Activated naive CD8-positive, alpha-beta T cell treated with anti-CD3 and anti-CD28 coated beads, Interleukin-2, amount 50 U/mL, for 24 hours (primary cell): ENCODE results near the gene PYCR2.
A peak's percentile ranks its signal among the peaks of the same experiment; 100 is the strongest.
"Not testable (repeated sequence)": the region's sequence is repeated elsewhere in the genome, so short reads cannot be mapped to it uniquely, and the experiment has no call there.

ENCODE experiments used
- ATAC-seq: fragments of 150-1000 bp; cut with Tn5 transposase; one replicate; pipeline ENCODE4 v1.10.0; 2021
- DNase-seq: peaks from one replicate; pipeline ENCODE4 v3.0.0; 2021
- H3K27ac Mint-ChIP-seq: one replicate; pipeline ENCODE4 v1.8.0; 2021; ENCODE audit warnings: mild to moderate bottlenecking, mixed read lengths
- H3K27me3 Mint-ChIP-seq: one replicate; pipeline ENCODE4 v1.8.0; 2021; ENCODE audit warnings: mixed read lengths
- H3K36me3 Mint-ChIP-seq: one replicate; pipeline ENCODE4 v1.8.0; 2021; ENCODE audit warnings: low read depth, mixed read lengths
- H3K4me1 Mint-ChIP-seq: one replicate; pipeline ENCODE4 v1.8.0; 2021; ENCODE audit warnings: mixed read lengths
- H3K4me3 Mint-ChIP-seq: one replicate; pipeline ENCODE4 v1.8.0; 2021; ENCODE audit warnings: mild to moderate bottlenecking, moderate library complexity, mixed read lengths
- H3K9me3 Mint-ChIP-seq: one replicate; pipeline ENCODE4 v1.8.0; 2021; ENCODE audit warnings: mixed read lengths

PYCR2 gene

DNA sequence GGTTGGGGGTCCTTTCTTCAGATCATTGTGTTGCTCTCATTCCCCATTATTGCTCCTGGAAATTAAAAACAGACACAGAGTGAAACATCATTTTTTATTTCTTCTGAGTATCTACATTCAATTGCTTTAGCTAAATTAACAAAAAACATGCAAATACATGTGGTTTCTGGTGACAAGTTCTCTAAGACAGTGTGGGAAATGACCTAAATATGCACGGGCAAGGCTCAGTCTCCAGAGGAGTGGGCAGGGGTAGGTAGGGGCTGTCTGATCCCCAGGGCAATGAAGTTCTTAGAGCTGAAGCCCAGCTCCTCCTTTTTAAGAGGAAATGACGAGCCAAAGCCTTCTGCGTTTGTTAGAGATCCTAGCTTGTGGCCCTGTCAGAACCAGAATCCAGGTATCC is 12.5 kb upstream of the PYCR2 start:
- Mint-ChIP-seq H3K9me3 (no peaks in the 10 kb centered on the region), H3K36me3 (no peaks in the 10 kb centered on the region), H3K27me3 (no peaks in the 10 kb centered on the region), H3K27ac (no peak overlapping the region), H3K4me3 (no peak overlapping the region), H3K4me1 (no peaks in the 10 kb centered on the region)
- DNase-seq (no peak), ATAC-seq (no peak)

DNA sequence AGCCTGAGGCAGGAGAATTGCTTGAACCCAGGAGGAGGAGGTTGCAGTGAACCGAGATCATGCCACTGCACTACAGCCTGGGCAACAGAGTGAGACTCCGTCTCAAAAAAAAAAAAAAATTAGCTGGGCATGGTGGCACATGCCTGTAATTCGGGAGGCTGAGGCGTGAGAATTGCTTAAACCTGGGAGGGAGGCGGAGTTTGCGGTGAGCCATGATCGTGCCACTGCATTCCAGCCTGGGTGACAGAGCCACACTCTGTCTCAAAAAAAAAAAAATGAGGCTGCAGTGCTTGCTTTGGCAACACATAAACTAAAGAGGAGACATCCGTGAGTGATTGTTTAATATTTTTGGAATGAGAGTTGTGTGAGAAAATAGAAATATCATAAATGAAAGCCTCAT is 12.0 kb upstream of the PYCR2 start:
- H3K9me3 Mint-ChIP-seq, ATAC-seq, H3K36me3 Mint-ChIP-seq, DNase-seq, H3K4me3 Mint-ChIP-seq, H3K27ac Mint-ChIP-seq, H3K4me1 Mint-ChIP-seq, H3K27me3 Mint-ChIP-seq: not testable (repeated sequence)

GRCh38 chr1:225934711-225935110 is 10.7 kb upstream of the PYCR2 start:
- H3K4me3 Mint-ChIP-seq, result no peak overlapping the region
- ATAC-seq (no peak), DNase-seq (no peak)
- H3K27me3 Mint-ChIP-seq, result no peaks in the 10 kb centered on the region
- H3K36me3 Mint-ChIP-seq, result no peaks in the 10 kb centered on the region
- H3K4me1 Mint-ChIP-seq, result no peaks in the 10 kb centered on the region
- no peaks in the 10 kb centered on the region for H3K9me3 Mint-ChIP-seq
- H3K27ac Mint-ChIP-seq, result no peak overlapping the region

DNA sequence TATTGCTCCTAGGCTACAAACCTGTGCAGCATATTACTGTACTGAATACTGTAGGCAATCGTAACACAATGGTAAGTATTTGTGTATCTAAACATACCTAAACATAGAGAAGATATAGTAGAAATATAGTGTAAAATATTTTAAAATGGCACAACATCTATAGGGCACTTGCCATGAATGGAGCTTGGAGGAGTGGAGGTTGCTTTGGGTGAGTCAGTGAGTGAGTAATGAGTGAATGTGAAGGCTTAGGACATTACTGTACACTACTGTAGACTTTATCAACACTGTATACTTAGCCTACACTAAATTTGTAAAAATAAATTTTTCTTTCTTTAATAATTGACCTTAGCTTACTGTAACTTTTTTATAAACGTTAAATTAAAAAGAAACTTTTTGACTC is 9.0 kb upstream of the PYCR2 start:
- Mint-ChIP-seq H3K4me3 (no peak overlapping the region), H3K36me3 (no peaks in the 10 kb centered on the region), H3K27me3 (no peaks in the 10 kb centered on the region), H3K9me3 (no peaks in the 10 kb centered on the region), H3K4me1 (peaks cover 13% of the 10 kb centered on the region), H3K27ac (no peak overlapping the region)
- DNase-seq (no peak), ATAC-seq (no peak)

DNA sequence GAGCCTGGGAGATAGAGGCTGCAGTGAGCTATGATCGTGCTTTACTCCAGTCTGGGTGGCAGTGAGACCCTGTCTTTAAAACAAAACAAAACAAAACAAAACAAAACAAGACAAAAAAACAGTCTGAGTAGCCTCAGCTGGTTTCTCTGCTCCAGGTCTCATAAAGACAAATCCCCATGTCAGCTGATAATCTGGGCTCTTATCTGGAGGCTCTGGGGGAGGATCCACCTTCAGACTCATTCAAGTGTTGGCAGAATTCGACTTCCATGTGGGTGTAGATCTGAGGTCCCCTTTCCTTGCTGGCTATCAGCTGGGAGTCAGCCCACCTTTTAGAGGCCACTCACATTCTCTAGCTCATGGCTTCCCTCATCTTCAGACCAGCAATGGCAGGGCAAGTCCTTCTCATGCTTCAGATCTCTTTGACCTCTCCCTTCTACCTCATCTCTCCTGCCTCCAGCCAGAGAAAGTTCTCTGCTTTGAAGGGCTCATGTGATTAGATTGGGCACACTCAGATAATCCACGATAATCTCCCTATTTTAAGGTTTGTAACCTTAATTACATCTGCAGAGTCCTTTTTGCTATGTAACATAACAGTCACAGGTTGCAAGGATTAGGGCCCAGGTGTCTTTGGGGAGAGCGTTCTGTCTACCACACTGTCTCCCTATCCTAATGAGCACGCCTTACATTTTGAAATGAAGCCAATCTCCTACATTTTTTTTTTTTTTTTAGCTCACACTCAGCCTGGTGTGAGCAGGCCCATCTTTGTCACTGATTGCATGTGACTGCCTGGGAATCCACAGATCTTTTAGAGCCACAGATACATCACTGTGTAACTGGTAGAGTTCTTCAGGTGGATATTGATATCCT is 7.5 kb upstream of the PYCR2 start:
- Mint-ChIP-seq H3K4me1 (peaks cover 19% of the 10 kb centered on the region), H3K4me3 (no peak overlapping the region), H3K36me3 (no peaks in the 10 kb centered on the region), H3K27ac (no peak overlapping the region), H3K9me3 (no peaks in the 10 kb centered on the region), H3K27me3 (no peaks in the 10 kb centered on the region)
- DNase-seq (no peak), ATAC-seq (no peak)

DNA sequence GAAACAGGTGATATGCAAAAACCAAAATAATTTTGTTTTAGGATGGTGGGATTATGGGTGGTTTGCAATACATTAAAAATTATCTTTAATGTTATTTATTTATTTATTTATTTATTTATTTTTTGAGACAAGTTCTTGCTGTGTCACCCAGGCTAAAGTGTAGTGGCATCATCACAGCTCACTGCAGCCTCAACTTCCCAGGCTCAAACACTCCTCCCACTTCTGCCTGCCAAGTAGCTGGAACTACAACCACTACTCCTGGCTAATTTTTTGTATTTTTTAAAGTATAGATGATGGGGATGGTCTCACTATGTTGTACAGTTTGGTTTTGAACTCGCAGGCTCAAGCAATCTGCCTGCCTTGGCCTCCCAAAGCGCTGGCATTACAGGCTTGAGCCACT is 6.5 kb upstream of the PYCR2 start:
- Mint-ChIP-seq H3K27ac (no peak overlapping the region), H3K4me1 (peaks cover 21% of the 10 kb centered on the region), H3K9me3 (no peaks in the 10 kb centered on the region), H3K4me3 (no peak overlapping the region), H3K27me3 (no peaks in the 10 kb centered on the region), H3K36me3 (no peaks in the 10 kb centered on the region)
- ATAC-seq, result no peak
- no peak for DNase-seq

DNA sequence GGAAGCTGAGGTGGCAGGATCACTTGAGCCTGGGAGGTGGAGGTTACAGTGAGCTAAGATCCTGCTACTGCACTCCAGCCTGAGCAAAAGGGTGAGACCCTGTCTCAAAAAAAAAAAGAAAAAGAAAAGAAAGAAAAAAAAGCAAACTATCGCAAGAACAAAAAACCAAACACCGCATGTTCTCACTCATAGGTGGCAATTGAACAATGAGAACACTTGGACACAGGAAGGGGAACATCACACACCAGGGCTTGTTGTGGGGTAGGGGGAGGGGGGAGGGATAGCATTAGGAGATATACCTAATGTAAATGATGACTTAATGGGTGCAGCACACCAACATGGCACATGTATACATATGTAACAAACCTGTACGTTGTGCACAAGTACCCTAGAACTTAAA is 5.4 kb upstream of the PYCR2 start:
- not testable (repeated sequence) for H3K9me3 Mint-ChIP-seq, ATAC-seq, DNase-seq, H3K4me3 Mint-ChIP-seq, H3K36me3 Mint-ChIP-seq, H3K27me3 Mint-ChIP-seq
- peak overlapping the region; percentile 88 for H3K27ac Mint-ChIP-seq
- H3K4me1 Mint-ChIP-seq, result peaks cover 27% of the 10 kb centered on the region

- Mint-ChIP-seq H3K9me3 (no peaks in the 10 kb centered on the region), H3K36me3 (peaks cover 3% of the 10 kb centered on the region), H3K27ac (peak overlapping the region; percentile 88), H3K27me3 (no peaks in the 10 kb centered on the region), H3K4me1 (peaks cover 30% of the 10 kb centered on the region), H3K4me3 (peak overlapping the region; percentile 24)
- ATAC-seq (no peak), DNase-seq (peak; percentile 21)
These were observed 4.4 kb upstream of the PYCR2 start for GRCh38 chr1:225928186-225929175.

- Mint-ChIP-seq H3K36me3 (peaks cover 16% of the 10 kb centered on the region), H3K27me3 (no peaks in the 10 kb centered on the region), H3K4me3 (no peak overlapping the region), H3K4me1 (peaks cover 39% of the 10 kb centered on the region), H3K9me3 (no peaks in the 10 kb centered on the region), H3K27ac (peak overlapping the region; percentile 22)
- ATAC-seq, result no peak
- DNase-seq, result no peak
These were observed 2.6 kb upstream of the PYCR2 start for GRCh38 chr1:225926551-225927113.

- no peaks in the 10 kb centered on the region for H3K27me3 Mint-ChIP-seq
- no peak for DNase-seq
- H3K27ac Mint-ChIP-seq, result peak overlapping the region; percentile 92
- H3K4me3 Mint-ChIP-seq, result peak overlapping the region; percentile 93
- peaks cover 50% of the 10 kb centered on the region for H3K4me1 Mint-ChIP-seq
- peaks cover 42% of the 10 kb centered on the region for H3K36me3 Mint-ChIP-seq
- H3K9me3 Mint-ChIP-seq, result no peaks in the 10 kb centered on the region
- no peak for ATAC-seq
These were observed 714 bp downstream of the PYCR2 start for GRCh38 chr1:225923381-225923691.

GRCh38 chr1:225921734-225922709 is 2.0 kb downstream of the PYCR2 start:
- Mint-ChIP-seq H3K27me3 (no peaks in the 10 kb centered on the region), H3K36me3 (peaks cover 51% of the 10 kb centered on the region), H3K27ac (peak overlapping the region; percentile 92), H3K4me1 (peaks cover 45% of the 10 kb centered on the region), H3K9me3 (no peaks in the 10 kb centered on the region), H3K4me3 (peak overlapping the region; percentile 93)
- no peak for ATAC-seq
- no peak for DNase-seq

- Mint-ChIP-seq H3K4me1 (peaks cover 36% of the 10 kb centered on the region), H3K27me3 (no peaks in the 10 kb centered on the region), H3K4me3 (no peak overlapping the region), H3K36me3 (peaks cover 54% of the 10 kb centered on the region), H3K27ac (peak overlapping the region; percentile 48), H3K9me3 (no peaks in the 10 kb centered on the region)
- no peak for DNase-seq
- no peak for ATAC-seq
These were observed 4.1 kb downstream of the PYCR2 start for GRCh38 chr1:225919906-225920305.

- Mint-ChIP-seq H3K4me1 (peaks cover 28% of the 10 kb centered on the region), H3K9me3 (no peaks in the 10 kb centered on the region), H3K27ac (no peak overlapping the region), H3K4me3 (no peak overlapping the region), H3K27me3 (no peaks in the 10 kb centered on the region), H3K36me3 (peaks cover 49% of the 10 kb centered on the region)
- ATAC-seq (no peak), DNase-seq (no peak)
These were observed 5.8 kb downstream of the PYCR2 start for GRCh38 chr1:225918280-225918679.

DNA sequence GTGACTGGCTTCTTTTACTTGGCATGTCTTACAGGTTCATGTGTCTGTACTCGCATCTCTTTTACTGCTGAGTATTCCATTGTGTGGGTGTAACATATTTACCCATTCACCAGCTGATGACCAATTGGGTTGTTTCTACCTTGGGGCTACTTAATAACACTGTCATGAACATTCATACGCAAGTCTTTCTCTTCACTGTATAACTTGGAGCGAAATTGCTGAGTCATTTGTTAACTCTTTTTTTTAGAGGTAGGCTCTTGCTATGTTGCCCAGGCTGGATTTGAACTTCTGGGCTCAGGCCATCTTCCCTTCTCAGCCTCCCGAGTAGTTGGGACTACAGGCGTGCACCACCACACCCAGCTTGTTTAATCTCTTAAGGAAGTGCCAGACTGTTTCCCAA is 6.5 kb downstream of the PYCR2 start:
- no peak overlapping the region for H3K4me3 Mint-ChIP-seq
- no peak for DNase-seq
- no peak for ATAC-seq
- no peak overlapping the region for H3K27ac Mint-ChIP-seq
- no peaks in the 10 kb centered on the region for H3K9me3 Mint-ChIP-seq
- no peaks in the 10 kb centered on the region for H3K27me3 Mint-ChIP-seq
- H3K4me1 Mint-ChIP-seq, result peaks cover 24% of the 10 kb centered on the region
- peaks cover 44% of the 10 kb centered on the region for H3K36me3 Mint-ChIP-seq
